Endothelial cell of umbilical vein (primary cell): Measurements from ENCODE around the gene SNX3. TPM values are rescaled to one million over a fixed set of nuclear protein-coding genes. Genes with fewer than 3 reads are reported as not detected.

Experiments
- BruUV-seq: library from RNA; stranded (reverse); fragments of 400-500 nt; replicated peaks from 2 replicates; lab custom pipeline; 2021; lab: Mats Ljungman, UMichigan
- CTCF ChIA-PET: fragments of 300-600, 350-600 bp; sonication (Branson Sonifier 250); formaldehyde crosslinking; loops from one replicate; lab custom pipeline; 2021; ENCODE audit warnings: antibody characterized with exemption, inconsistent platforms; lab: Charles Lee
- POLR2A ChIA-PET: fragments of 300-600, 350-600 bp; sonication (Branson Sonifier 250); formaldehyde crosslinking; loops from one replicate; lab custom pipeline; 2021; ENCODE audit warnings: antibody characterized with exemption, inconsistent platforms; lab: Charles Lee
- DNase-seq: peaks from one replicate; pipeline ENCODE4 v3.0.0-alpha.2; 2011; ENCODE audit warnings: low read depth, low spot score
- FAIRE-seq: peaks from 2 replicates; lab custom pipeline; 2011; peaks lifted over from hg19 to GRCh38; lab: Jason Lieb, UNC
- H2AFZ ChIP-seq: 2 replicates; pipeline ENCODE4 v1.6.0; 2012; ENCODE audit warnings: low read depth, low read length, control low read depth, inconsistent platforms
- H3K27ac ChIP-seq: 2 replicates; pipeline ENCODE4 v1.5.1; 2011; ENCODE audit warnings: low read depth, mild to moderate bottlenecking, control low read depth, low read length, moderate library complexity; ENCODE audit not compliant: insufficient read depth
- H3K27me3 ChIP-seq, 2 experiments: 2 replicates each; pipeline versions ENCODE4 v1.6.0 to v1.6.1; 2011; ENCODE audit warnings: low read length in 2 of 2, mixed read lengths in 1 of 2; ENCODE audit not compliant: control insufficient read depth in 2 of 2, insufficient read depth in 2 of 2
- H3K36me3 ChIP-seq, 2 experiments: 2 replicates in 1 of 2; 3 replicates in 1 of 2; pipeline ENCODE4 v1.5.1; 2011; ENCODE audit warnings: low read length in 2 of 2, mild to moderate bottlenecking in 1 of 2, moderate library complexity in 1 of 2; ENCODE audit not compliant: control insufficient read depth in 2 of 2, insufficient read depth in 2 of 2; ENCODE audit errors: extremely low read depth in 1 of 2
- H3K4me1 ChIP-seq: 3 replicates; pipeline ENCODE4 v1.5.1; 2011; ENCODE audit warnings: mild to moderate bottlenecking, low read length; ENCODE audit not compliant: control insufficient read depth, insufficient read depth; ENCODE audit errors: extremely low read depth
- H3K4me2 ChIP-seq: 2 replicates; pipeline ENCODE4 v1.6.1; 2011; ENCODE audit warnings: low read length, control low read depth, mixed read lengths; ENCODE audit not compliant: insufficient read depth
- H3K4me3 ChIP-seq, 3 experiments: fragments of 200-600 bp in 1 of 3; sonication (generic), shearing (Covaris generic) in 1 of 3; replicated peaks in 1 of 3; 2 replicates each; pipeline ENCODE4 v1.5.1; 2011 to 2016; ENCODE audit warnings: control low read depth in 3 of 3, low read length in 3 of 3, mild to moderate bottlenecking in 2 of 3, inconsistent platforms in 1 of 3, low read depth in 1 of 3, moderate library complexity in 1 of 3; ENCODE audit not compliant: insufficient read depth in 1 of 3
- H3K79me2 ChIP-seq: 2 replicates; pipeline ENCODE4 v1.6.0; 2012; ENCODE audit warnings: low read length, inconsistent platforms; ENCODE audit not compliant: control insufficient read depth, insufficient read depth
- H3K9ac ChIP-seq: replicated peaks from 2 replicates; pipeline ENCODE3; 2011; ENCODE audit warnings: low read length, control low read depth; ENCODE audit not compliant: insufficient read depth; ENCODE audit errors: extremely low read depth
- H3K9me1 ChIP-seq: replicated peaks from 3 replicates; pipeline ENCODE4 v1.6.0; 2011; ENCODE audit warnings: mild to moderate bottlenecking, low read length; ENCODE audit not compliant: control insufficient read depth, insufficient read depth; ENCODE audit errors: extremely low read depth
- H3K9me3 ChIP-seq: replicated peaks from 2 replicates; pipeline ENCODE4 v1.5.1; 2012; ENCODE audit warnings: low read length, inconsistent platforms; ENCODE audit not compliant: control insufficient read depth, insufficient read depth
- H4K20me1 ChIP-seq: replicated peaks from 2 replicates; pipeline ENCODE3; 2011; ENCODE audit warnings: mild to moderate bottlenecking, low read length; ENCODE audit not compliant: control insufficient read depth, insufficient read depth; ENCODE audit errors: extremely low read depth
- CTCF ChIP-seq, 2 donors: IDR thresholded peaks; 1 replicate in 1 of 2; 2 replicates in 1 of 2; pipeline ENCODE4 v1.5.1; 2011; ENCODE audit warnings: low read length in 2 of 2, mild to moderate bottlenecking in 2 of 2, moderate library complexity in 2 of 2, control low read depth in 1 of 2, inconsistent platforms in 1 of 2, low read depth in 1 of 2; ENCODE audit not compliant: insufficient read depth in 1 of 2; ENCODE audit errors: extremely low read depth in 1 of 2
- EZH2 ChIP-seq: IDR thresholded peaks from 2 replicates; pipeline ENCODE4 v1.6.1; 2012; ENCODE audit warnings: borderline replicate concordance, low read depth, mild to moderate bottlenecking, moderate library complexity, low read length, inconsistent platforms; ENCODE audit not compliant: severe bottlenecking
- FOS ChIP-seq: IDR thresholded peaks from 2 replicates; pipeline ENCODE4 v1.6.1; 2011; ENCODE audit warnings: mild to moderate bottlenecking, low read length, moderate library complexity, borderline replicate concordance; ENCODE audit not compliant: insufficient read depth
- GATA2 ChIP-seq: IDR thresholded peaks from 2 replicates; pipeline ENCODE4 v1.7.0; 2011; ENCODE audit warnings: low read depth, mild to moderate bottlenecking, moderate library complexity, mixed read lengths, low read length; ENCODE audit not compliant: insufficient read length, insufficient read depth
- JUN ChIP-seq: IDR thresholded peaks from 2 replicates; pipeline ENCODE4 v1.6.1; 2011; ENCODE audit warnings: borderline replicate concordance, low read depth; ENCODE audit not compliant: insufficient read length, insufficient read depth
- MAX ChIP-seq: IDR thresholded peaks from 2 replicates; pipeline ENCODE4 v1.6.1; 2011; ENCODE audit not compliant: insufficient read depth, insufficient read length
- MYC ChIP-seq: IDR thresholded peaks from one replicate; pipeline ENCODE4 v1.6.1; 2011; ENCODE audit warnings: mild to moderate bottlenecking, low read depth, low read length
- POLR2A ChIP-seq: IDR thresholded peaks from 2 replicates; pipeline ENCODE4 v1.6.1; 2012; ENCODE audit warnings: low read depth, mild to moderate bottlenecking, control low read depth, low read length
- POLR2AphosphoS5 ChIP-seq: IDR thresholded peaks from 2 replicates; pipeline ENCODE4 v1.6.1; 2012; ENCODE audit warnings: low read depth, mild to moderate bottlenecking, control low read depth, low read length, moderate library complexity; ENCODE audit not compliant: insufficient read depth
- dilution Hi-C: fragments of 300-500 bp; cut with MboI; formaldehyde crosslinking; loops from one replicate; pipeline ENCODE4 v1.15.0; 2019; ENCODE audit warnings: low sequenced_read_pairs; ENCODE audit not compliant: extremely low pct_ligation_motif_present
- intact Hi-C: fragments of 100-400 bp; cut with micrococcal nuclease; formaldehyde crosslinking; loops from one replicate; pipeline ENCODE4 v1.10.0; 2022
- polyA plus RNA-seq, 4 experiments: library from polyadenylated mRNA; depleted of rRNA in 3 of 4; stranded (reverse) in 3 of 4; unstranded in 1 of 4; fragments of >200 nt; gene quantifications; 2 replicates each; pipeline versions ENCODE4 v1.2.1 to v1.2.3, GENCODE V29; 2011 to 2012; ENCODE audit warnings: missing spikeins in 1 of 4
- total RNA-seq: library from RNA; stranded (reverse); gene quantifications from 2 replicates; pipeline ENCODE4 v1.2.3, GENCODE V29; 2021

SNX3 gene
- total and polyA plus RNA-seq, 2 donors (not counting 3 experiments of a cell fraction or from before 2014, with no cell fraction given): 155 to 281 TPM

- H3K9me1 ChIP-seq: no peaks in the 10 kb centered on the region
- dilution Hi-C loops: no loop called here
- H2AFZ ChIP-seq: no peak overlapping the region
- no peaks in the 10 kb centered on the region for H3K4me1 ChIP-seq
- TF ChIP-seq CTCF (IDR thresholded peaks at IDR 0.05; ENCODE audit: extremely low read depth in 1 of 2, insufficient read depth in 1 of 2, low read depth in 1 of 2, low read length in 2 of 2) (no peak), EZH2 (no peak), MYC (no peak), POLR2AphosphoS5 (no peak), FOS (no peak), JUN (no peak), MAX (no peak), POLR2A (no peak), GATA2 (no peak)
- CTCF ChIA-PET: interaction anchor here (0.8 to 2.2 kb wide), 5 partner anchors 10 to 297 kb away, joined by 3 to 15 read pairs (median 4); no protein-coding TSS in a partner anchor
- no peaks in the 10 kb centered on the region for H4K20me1 ChIP-seq
- no peak overlapping the region for H3K9ac ChIP-seq
- no peaks in the 10 kb centered on the region for H3K27me3 ChIP-seq
- FAIRE-seq: no peak
- intact Hi-C loops: no loop called here
- POLR2A ChIA-PET: no interaction called here
- H3K4me3 ChIP-seq: no peak overlapping the region
- H3K27ac ChIP-seq: no peak overlapping the region
- BruUV-seq: no TSS peak
- no peaks in the 10 kb centered on the region for H3K36me3 ChIP-seq
- no peaks in the 10 kb centered on the region for H3K79me2 ChIP-seq
- no peak overlapping the region for H3K4me2 ChIP-seq
- no peak for DNase-seq
- no peaks in the 10 kb centered on the region for H3K9me3 ChIP-seq
Measured at GRCh38 chr6:108200186-108200585, 60.7 kb downstream of the SNX3 start.
